ENCODE results near the gene CLASP1. TPM values are rescaled to one million over a fixed set of nuclear protein-coding genes. Genes with fewer than 3 reads are reported as not detected.

Gene CLASP1
- total and polyA plus RNA-seq, 8 donors = 5.7 to 188 (median 20.8) TPM

- intact Hi-C loops (cut with DNase I; ENCODE audit: low total_unique reads) = no loop called here
- no peaks in the 10 kb centered on the region for H3K27me3 ChIP-seq
- peaks cover 9 to 59% (median 40%) of the 10 kb centered on the region in 4 donors for H3K4me1 ChIP-seq
- H3K9me3 ChIP-seq = no peaks in the 10 kb centered on the region
- peak in 1 of 2 donors; percentile 67 for DNase-seq
- H3K4me3 ChIP-seq = no peak overlapping the region
- 35 to 57% (median 48%) methylated on average over 4 of the region's 4 CpGs for WGBS, 5 donors
- H3K36me3 ChIP-seq = no peaks in the 10 kb centered on the region
- peak overlapping the region in 3 of 5 donors; percentile 95 to 98 (median 95) for H3K27ac ChIP-seq
- no peak for TF ChIP-seq POLR2A (IDR thresholded peaks at IDR 0.05)
- no peak for TF ChIP-seq EP300 (IDR thresholded peaks at IDR 0.05)
- TF ChIP-seq POLR2AphosphoS5 (IDR thresholded peaks at IDR 0.05) = no peak
- TF ChIP-seq, protein P1, sequence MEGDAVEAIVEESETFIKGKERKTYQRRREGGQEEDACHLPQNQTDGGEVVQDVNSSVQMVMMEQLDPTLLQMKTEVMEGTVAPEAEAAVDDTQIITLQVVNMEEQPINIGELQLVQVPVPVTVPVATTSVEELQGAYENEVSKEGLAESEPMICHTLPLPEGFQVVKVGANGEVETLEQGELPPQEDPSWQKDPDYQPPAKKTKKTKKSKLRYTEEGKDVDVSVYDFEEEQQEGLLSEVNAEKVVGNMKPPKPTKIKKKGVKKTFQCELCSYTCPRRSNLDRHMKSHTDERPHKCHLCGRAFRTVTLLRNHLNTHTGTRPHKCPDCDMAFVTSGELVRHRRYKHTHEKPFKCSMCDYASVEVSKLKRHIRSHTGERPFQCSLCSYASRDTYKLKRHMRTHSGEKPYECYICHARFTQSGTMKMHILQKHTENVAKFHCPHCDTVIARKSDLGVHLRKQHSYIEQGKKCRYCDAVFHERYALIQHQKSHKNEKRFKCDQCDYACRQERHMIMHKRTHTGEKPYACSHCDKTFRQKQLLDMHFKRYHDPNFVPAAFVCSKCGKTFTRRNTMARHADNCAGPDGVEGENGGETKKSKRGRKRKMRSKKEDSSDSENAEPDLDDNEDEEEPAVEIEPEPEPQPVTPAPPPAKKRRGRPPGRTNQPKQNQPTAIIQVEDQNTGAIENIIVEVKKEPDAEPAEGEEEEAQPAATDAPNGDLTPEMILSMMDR (IDR thresholded peaks at IDR 0.05) = no peak
These were observed 116.9 kb downstream of the CLASP1 start for GRCh38 chr2:121532347-121532766.

DNA sequence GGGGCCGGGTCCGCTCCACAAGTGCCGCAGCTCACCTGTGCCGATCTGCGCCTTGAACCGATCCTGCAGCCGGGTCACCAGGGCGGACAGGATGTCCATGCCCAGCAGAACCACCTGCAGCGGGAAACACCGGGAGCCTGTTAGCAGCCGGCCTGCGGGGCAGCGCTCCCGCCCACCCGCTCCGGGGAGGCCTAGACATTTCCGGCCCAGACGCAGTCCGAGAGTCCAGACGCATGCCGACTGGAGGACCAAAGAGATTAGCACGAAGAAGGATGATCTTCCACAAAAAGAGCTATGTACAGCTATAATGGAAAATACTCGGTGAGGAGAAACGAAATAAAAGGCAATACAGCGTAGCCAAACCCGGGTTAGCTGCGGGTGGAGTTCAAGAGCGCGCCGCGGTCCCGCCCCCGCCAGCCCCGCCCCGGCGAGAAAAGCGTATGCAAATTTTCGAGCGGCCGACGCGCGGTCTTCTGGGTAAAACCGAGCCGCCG lies 119.0 kb downstream of the CLASP1 start:
- peak overlapping the region; percentile 91 to 98 (median 95) for H3K27ac ChIP-seq
- intact Hi-C loops (cut with DNase I; ENCODE audit: low total_unique reads) = no loop called here

GRCh38 chr2:121529439-121530211 lies 119.6 kb downstream of the CLASP1 start:
- peaks cover 0 to 17% (median 17%) of the 10 kb centered on the region in 4 donors for H3K36me3 ChIP-seq
- WGBS, 5 donors = 5 to 9% (median 8%) methylated on average over 14 to 19 of the region's 19 CpGs
- TF ChIP-seq POLR2AphosphoS5 (IDR thresholded peaks at IDR 0.05) (no peak), EP300 (IDR thresholded peaks at IDR 0.05) (no peak), POLR2A (IDR thresholded peaks at IDR 0.05) (no peak)
- TF ChIP-seq, protein P1 (IDR thresholded peaks at IDR 0.05) = no peak
- peak overlapping the region; percentile 91 to 98 (median 95) for H3K27ac ChIP-seq
- peaks cover 12 to 70% (median 45%) of the 10 kb centered on the region in 4 donors for H3K4me1 ChIP-seq
- H3K27me3 ChIP-seq = no peaks in the 10 kb centered on the region
- peak overlapping the region; percentile 66 to 85 (median 74) for H3K4me3 ChIP-seq
- intact Hi-C loops (cut with DNase I; ENCODE audit: low total_unique reads) = loop anchor here (10.0 kb wide), 1 partner anchor 65 kb away; no protein-coding TSS in a partner anchor
- H3K9me3 ChIP-seq = no peaks in the 10 kb centered on the region
- DNase-seq = peak; percentile 44 to 92

More for the DNA sequence above, 119.0 kb downstream of the CLASP1 start:
- no peaks in the 10 kb centered on the region for H3K27me3 ChIP-seq
- 0 to 1% (median 1%) methylated on average over 39 to 46 of the region's 46 CpGs for WGBS, 5 donors
- H3K4me3 ChIP-seq = peak overlapping the region; percentile 66 to 85 (median 74)
- TF ChIP-seq POLR2AphosphoS5 (IDR thresholded peaks at IDR 0.05) (no peak), EP300 (IDR thresholded peaks at IDR 0.05) (no peak), POLR2A (IDR thresholded peaks at IDR 0.05) (no peak)
- H3K36me3 ChIP-seq = peaks cover 0 to 11% (median 11%) of the 10 kb centered on the region in 4 donors
- peak; percentile 86 to 94 for DNase-seq
- no peaks in the 10 kb centered on the region for H3K9me3 ChIP-seq
- peaks cover 12 to 72% (median 47%) of the 10 kb centered on the region in 4 donors for H3K4me1 ChIP-seq

DNA sequence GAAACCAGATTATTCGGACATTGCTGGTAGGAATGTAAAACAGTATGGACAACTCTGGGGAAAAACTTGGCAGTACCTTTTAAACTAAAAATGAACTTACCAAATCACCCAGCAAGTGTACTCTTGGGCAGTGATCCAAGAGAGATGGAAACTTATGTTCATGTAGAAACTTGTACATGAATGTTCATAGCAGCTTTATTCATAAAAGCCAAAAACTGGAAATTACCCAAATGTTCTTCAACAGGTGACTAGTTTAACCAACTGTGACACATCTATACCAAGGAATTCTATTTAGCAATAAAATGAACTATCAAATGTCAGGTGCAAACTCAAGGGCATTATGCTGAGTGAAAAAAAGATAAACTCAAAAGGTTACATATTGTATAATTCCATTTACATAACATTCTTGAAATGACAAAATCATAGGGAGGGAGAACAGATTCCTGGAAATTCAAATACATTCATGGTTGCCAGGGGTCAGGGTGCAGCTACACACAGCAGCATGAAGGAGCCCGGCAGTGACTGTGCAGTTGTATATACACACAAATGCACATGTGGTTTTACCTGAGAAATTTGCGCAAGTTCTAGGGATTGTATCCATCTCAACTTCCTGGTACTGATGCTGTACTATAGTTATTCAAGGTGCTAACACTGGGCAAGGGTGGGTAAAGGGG lies 122.1 kb downstream of the CLASP1 start:
- intact Hi-C loops (cut with DNase I; ENCODE audit: low total_unique reads) = loop anchor here (10.0 kb wide), 1 partner anchor 62 kb away; no protein-coding TSS in a partner anchor
- Histone ChIP-seq H3K9me3 (no peaks in the 10 kb centered on the region), H3K4me3 (no peak overlapping the region), H3K36me3 (peaks cover 8 to 39% (median 36%) of the 10 kb centered on the region in 4 donors), H3K27me3 (no peaks in the 10 kb centered on the region), H3K4me1 (peaks cover 7 to 50% (median 34%) of the 10 kb centered on the region in 4 donors), H3K27ac (no peak overlapping the region)
- TF ChIP-seq, protein P1 (IDR thresholded peaks at IDR 0.05) = no peak
- TF ChIP-seq EP300 (IDR thresholded peaks at IDR 0.05) (no peak), POLR2AphosphoS5 (IDR thresholded peaks at IDR 0.05) (no peak), POLR2A (IDR thresholded peaks at IDR 0.05) (no peak)
- DNase-seq = peak in 1 of 2 donors; percentile 40
- 35 to 61% (median 42%) methylated on average over 3 of the region's 3 CpGs for WGBS, 5 donors

All from stomach (tissue), 9 donors.